PC-3 (cell line): ENCODE measurements around the gene KMT2E. TPM values are rescaled to one million over a fixed set of nuclear protein-coding genes. Genes with fewer than 3 reads are reported as not detected.

Experiments
- ATAC-seq: fragments of 200-7000 bp; cut with Tn5 transposase; 2 replicates; pipeline ENCODE4 v1.9.1; 2020; ENCODE audit warnings: mild to moderate bottlenecking, moderate library complexity
- BruUV-seq: library from RNA; stranded (reverse); fragments of 400-500 nt; replicated peaks from 2 replicates; lab custom pipeline; 2021; lab: Mats Ljungman, UMichigan
- CTCF ChIA-PET: fragments of 300-600 bp; sonication (Branson Sonifier 250); formaldehyde crosslinking; loops from one replicate; lab custom pipeline; 2022; ENCODE audit warnings: antibody characterized with exemption; lab: Charles Lee
- POLR2A ChIA-PET: fragments of 300-600 bp; sonication (Branson Sonifier 250); formaldehyde crosslinking; loops from one replicate; lab custom pipeline; 2022; ENCODE audit warnings: antibody characterized with exemption; ENCODE audit not compliant: unreplicated experiment; lab: Charles Lee
- DNase-seq: peaks from one replicate; pipeline ENCODE4 v3.0.0-alpha.2; 2015
- H2AFZ ChIP-seq: fragments of 300-600 bp; sonication (generic); 2 replicates; pipeline ENCODE4 v1.6.0; 2016; ENCODE audit warnings: antibody characterized with exemption, low read length
- H3F3A ChIP-seq: fragments of 300-600 bp; sonication (generic); one replicate; pipeline ENCODE4 v1.6.0; 2017; ENCODE audit warnings: antibody characterized with exemption, low read length, control low read depth, mild to moderate bottlenecking; ENCODE audit not compliant: unreplicated experiment
- H3K27ac ChIP-seq: fragments of 300-600 bp; sonication (generic); 2 replicates; pipeline ENCODE4 v1.5.1; 2016; ENCODE audit warnings: mild to moderate bottlenecking, low read length
- H3K27me3 ChIP-seq: fragments of 300-600 bp; sonication (generic); 2 replicates; pipeline ENCODE4 v1.6.1; 2016; ENCODE audit warnings: low read length, mixed read lengths
- H3K36me3 ChIP-seq: fragments of 300-600 bp; sonication (generic); 2 replicates; pipeline ENCODE4 v1.6.1; 2016; ENCODE audit warnings: low read depth, mixed run types, low read length, mixed read lengths
- H3K4me1 ChIP-seq: fragments of 300-600 bp; sonication (generic); 2 replicates; pipeline ENCODE4 v1.5.1; 2016; ENCODE audit warnings: low read length; ENCODE audit not compliant: insufficient read depth
- H3K4me2 ChIP-seq: fragments of 300-600 bp; sonication (generic); 2 replicates; pipeline ENCODE4 v1.6.0; 2016; ENCODE audit warnings: low read length
- H3K4me3 ChIP-seq: fragments of 300-600 bp; sonication (generic); 2 replicates; pipeline ENCODE4 v1.5.1; 2016; ENCODE audit warnings: mild to moderate bottlenecking, low read length, mixed read lengths
- H3K79me2 ChIP-seq: fragments of 300-600 bp; sonication (generic); 2 replicates; pipeline ENCODE4 v1.6.1; 2017; ENCODE audit warnings: low read length, mixed read lengths
- H3K9ac ChIP-seq: fragments of 300-600 bp; sonication (generic); 2 replicates; pipeline ENCODE4 v1.6.0; 2016; ENCODE audit warnings: mild to moderate bottlenecking, low read length
- H3K9me2 ChIP-seq: fragments of 300-600 bp; sonication (generic); replicated peaks from 2 replicates; pipeline ENCODE4 v1.6.1; 2016; ENCODE audit warnings: mixed run types, low read length, mixed read lengths
- H3K9me3 ChIP-seq: fragments of 300-600 bp; sonication (generic); 2 replicates; pipeline ENCODE4 v1.6.1; 2016; ENCODE audit warnings: low read length, mixed read lengths
- H4K20me1 ChIP-seq: fragments of 300-600 bp; sonication (generic); 2 replicates; pipeline ENCODE4 v1.6.1; 2016; ENCODE audit warnings: low read length, mixed read lengths
- EZH2 ChIP-seq: fragments of 300-600 bp; sonication (generic); IDR thresholded peaks from one replicate; pipeline ENCODE4 v1.6.1; 2017; ENCODE audit warnings: antibody characterized with exemption, mild to moderate bottlenecking, low read length; ENCODE audit not compliant: unreplicated experiment
- EZH2phosphoT487 ChIP-seq: fragments of 300-600 bp; sonication (generic); IDR thresholded peaks from 2 replicates; pipeline ENCODE4 v1.6.1; 2018; ENCODE audit warnings: mild to moderate bottlenecking, antibody characterized with exemption, low read length, borderline replicate concordance
- intact Hi-C: fragments of 100-400 bp; cut with micrococcal nuclease; formaldehyde crosslinking; loops from 2 replicates; pipeline ENCODE4 v1.9.0; 2023
- total RNA-seq: library from RNA; depleted of rRNA; stranded (reverse); fragments of >200 nt; gene quantifications from 2 replicates; pipeline ENCODE4 v1.2.3, GENCODE V29; 2014
- TF ChIP-seq, protein P1 (sequence below): fragments of 300-600 bp; sonication (generic); conservative IDR thresholded peaks from 2 replicates; pipeline ENCODE4 v1.5.1; 2017; ENCODE audit warnings: antibody characterized with exemption, low read depth, mild to moderate bottlenecking, low read length

Gene KMT2E
- total RNA-seq, 1 experiment from 2014 or later: 21.8 TPM

DNA sequence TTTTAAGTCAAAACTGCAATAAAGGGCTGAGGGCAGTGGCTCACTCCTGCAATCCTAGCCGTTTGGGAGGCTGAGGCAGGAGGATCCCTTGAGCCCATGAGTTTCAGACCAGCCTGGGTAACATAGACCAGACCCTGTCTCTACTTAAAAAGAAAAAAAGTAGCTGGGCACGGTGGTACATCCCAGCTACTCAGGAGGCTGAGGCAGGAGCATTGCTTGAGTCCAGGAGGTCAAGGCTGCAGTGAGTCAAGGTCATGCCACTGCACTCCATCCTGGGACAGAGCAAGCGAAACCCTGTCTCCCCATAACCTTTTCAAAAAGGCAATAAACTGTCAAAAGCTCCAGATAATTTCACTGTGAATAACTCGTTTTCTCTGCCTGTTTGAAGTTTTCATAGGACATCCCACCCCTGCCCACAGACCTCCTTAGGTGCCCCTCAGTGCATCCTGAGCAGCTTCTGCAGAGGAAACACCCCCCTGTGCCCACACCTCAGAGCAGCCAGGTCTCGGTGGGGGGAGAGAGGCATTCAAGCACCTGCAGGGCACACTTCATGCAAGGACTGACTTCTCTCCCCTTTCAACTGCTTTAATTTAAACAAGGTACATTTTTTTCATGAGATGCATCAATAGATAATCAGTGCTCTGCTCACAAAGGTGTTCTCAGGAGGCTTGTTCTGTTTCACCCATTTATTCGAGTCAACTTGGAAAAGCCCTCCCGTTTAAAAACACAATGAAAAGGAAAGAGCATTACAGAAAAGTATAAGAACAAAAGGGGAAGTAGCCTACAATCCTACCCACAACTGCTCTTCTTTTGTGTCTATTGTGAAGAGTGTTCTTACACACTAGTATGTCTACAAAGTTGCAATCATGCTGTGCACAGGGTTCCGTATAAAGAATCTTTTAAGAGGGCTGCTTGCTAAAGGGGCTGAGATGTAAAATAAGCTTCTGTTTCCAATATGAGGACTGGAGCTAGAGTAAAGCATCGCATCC, 104.9 kb downstream of the KMT2E start:
- Histone ChIP-seq H4K20me1 (no peaks in the 10 kb centered on the region), H3K9ac (no peak overlapping the region), H3K4me2 (no peak overlapping the region), H3K36me3 (peaks cover 26% of the 10 kb centered on the region; the same call in 1 of the 2 replicates), H3K27me3 (no peaks in the 10 kb centered on the region), H3F3A (no peaks in the 10 kb centered on the region), H3K4me1 (no peaks in the 10 kb centered on the region), H3K27ac (no peak overlapping the region), H3K4me3 (no peak overlapping the region), H3K9me2 (no peaks in the 10 kb centered on the region), H3K9me3 (no peaks in the 10 kb centered on the region), H2AFZ (no peak overlapping the region), H3K79me2 (no peaks in the 10 kb centered on the region)
- intact Hi-C loops: loop anchor here (5.0 kb wide), 1 partner anchor 218 kb away; no protein-coding TSS in a partner anchor
- ChIA-PET POLR2A (no interaction called here), CTCF (interaction anchor here (0.6 kb wide), 1 partner anchor 280 kb away, joined by 3 read pairs; no protein-coding TSS in a partner anchor)
- TF ChIP-seq, protein P1, sequence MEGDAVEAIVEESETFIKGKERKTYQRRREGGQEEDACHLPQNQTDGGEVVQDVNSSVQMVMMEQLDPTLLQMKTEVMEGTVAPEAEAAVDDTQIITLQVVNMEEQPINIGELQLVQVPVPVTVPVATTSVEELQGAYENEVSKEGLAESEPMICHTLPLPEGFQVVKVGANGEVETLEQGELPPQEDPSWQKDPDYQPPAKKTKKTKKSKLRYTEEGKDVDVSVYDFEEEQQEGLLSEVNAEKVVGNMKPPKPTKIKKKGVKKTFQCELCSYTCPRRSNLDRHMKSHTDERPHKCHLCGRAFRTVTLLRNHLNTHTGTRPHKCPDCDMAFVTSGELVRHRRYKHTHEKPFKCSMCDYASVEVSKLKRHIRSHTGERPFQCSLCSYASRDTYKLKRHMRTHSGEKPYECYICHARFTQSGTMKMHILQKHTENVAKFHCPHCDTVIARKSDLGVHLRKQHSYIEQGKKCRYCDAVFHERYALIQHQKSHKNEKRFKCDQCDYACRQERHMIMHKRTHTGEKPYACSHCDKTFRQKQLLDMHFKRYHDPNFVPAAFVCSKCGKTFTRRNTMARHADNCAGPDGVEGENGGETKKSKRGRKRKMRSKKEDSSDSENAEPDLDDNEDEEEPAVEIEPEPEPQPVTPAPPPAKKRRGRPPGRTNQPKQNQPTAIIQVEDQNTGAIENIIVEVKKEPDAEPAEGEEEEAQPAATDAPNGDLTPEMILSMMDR: no peak
- TF ChIP-seq EZH2phosphoT487 (no peak), EZH2 (no peak)
- DNase-seq: no peak
- no TSS peak for BruUV-seq
- peak; percentile 27; the same call in 1 of the 2 replicates for ATAC-seq

- Histone ChIP-seq H3K9me2 (no peaks in the 10 kb centered on the region), H4K20me1 (no peaks in the 10 kb centered on the region), H3K79me2 (no peaks in the 10 kb centered on the region), H3K4me3 (no peak overlapping the region), H3K4me1 (no peaks in the 10 kb centered on the region), H3F3A (no peaks in the 10 kb centered on the region), H3K36me3 (no peaks in the 10 kb centered on the region), H3K27me3 (no peaks in the 10 kb centered on the region), H2AFZ (no peak overlapping the region), H3K27ac (no peak overlapping the region), H3K9me3 (no peaks in the 10 kb centered on the region), H3K9ac (no peak overlapping the region), H3K4me2 (no peak overlapping the region)
- BruUV-seq: no TSS peak
- intact Hi-C loops: no loop called here
- ChIA-PET POLR2A (no interaction called here), CTCF (no interaction called here)
- ATAC-seq (no peak), DNase-seq (no peak)
- TF ChIP-seq EZH2phosphoT487 (no peak), EZH2 (no peak)
- TF ChIP-seq, protein P1: no peak
These were observed 108.6 kb downstream of the KMT2E start for GRCh38 chr7:105122619-105123018.

DNA sequence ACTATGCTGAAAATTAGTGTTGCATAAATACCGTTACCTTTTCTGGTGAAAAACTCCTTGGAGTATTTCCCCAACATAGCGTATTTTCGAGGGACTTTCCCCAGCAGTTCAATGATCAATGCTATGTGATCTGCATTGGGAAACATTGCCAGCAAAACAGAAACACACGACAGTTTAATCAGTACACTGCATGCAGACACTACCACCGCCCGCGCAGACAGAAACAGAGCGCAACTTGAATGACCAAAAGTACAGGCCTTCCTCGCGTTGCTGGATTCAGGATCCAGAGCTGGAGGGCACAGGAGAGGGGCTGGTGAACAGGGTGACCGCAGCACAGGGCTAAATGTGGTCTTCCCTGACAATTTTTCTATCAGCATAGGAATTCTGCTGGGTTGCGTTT, 111.7 kb downstream of the KMT2E start:
- Histone ChIP-seq H4K20me1 (no peaks in the 10 kb centered on the region), H3K9me3 (no peaks in the 10 kb centered on the region), H3K27ac (no peak overlapping the region), H3K4me1 (no peaks in the 10 kb centered on the region), H3K9me2 (no peaks in the 10 kb centered on the region), H3K79me2 (no peaks in the 10 kb centered on the region), H3F3A (no peaks in the 10 kb centered on the region), H2AFZ (no peak overlapping the region), H3K4me3 (no peak overlapping the region), H3K4me2 (no peak overlapping the region), H3K27me3 (no peaks in the 10 kb centered on the region), H3K36me3 (no peaks in the 10 kb centered on the region), H3K9ac (no peak overlapping the region)
- ChIA-PET CTCF (no interaction called here), POLR2A (no interaction called here)
- no TSS peak for BruUV-seq
- TF ChIP-seq EZH2phosphoT487 (no peak), EZH2 (no peak)
- TF ChIP-seq, protein P1: no peak
- ATAC-seq (no peak), DNase-seq (no peak)
- intact Hi-C loops: no loop called here
